Kidney glomerular epithelial cell (primary cell): ENCODE results near the gene PTPRN2.
"Not testable (repeated sequence)": the region's sequence is repeated elsewhere in the genome, so short reads cannot be mapped to it uniquely, and the experiment has no call there.

Experiments
- DNase-seq: peaks from one replicate; lab custom pipeline; 2025; lab: John Stamatoyannopoulos, UW

PTPRN2 gene

DNA sequence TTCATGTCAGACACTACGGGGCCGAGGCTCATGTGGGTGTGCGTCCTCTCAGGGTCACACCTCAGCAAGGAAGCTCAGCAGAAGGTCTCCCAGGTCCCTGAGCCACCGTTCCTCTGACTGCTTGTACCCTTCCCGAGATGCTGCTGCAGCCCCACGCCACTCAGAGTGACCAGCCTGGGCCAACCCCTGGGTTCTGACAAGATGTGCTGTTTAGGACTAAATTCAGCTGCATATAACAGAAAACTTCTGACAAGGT, 738.4 kb downstream of the PTPRN2 start:
- DNase-seq, result no peak

DNA sequence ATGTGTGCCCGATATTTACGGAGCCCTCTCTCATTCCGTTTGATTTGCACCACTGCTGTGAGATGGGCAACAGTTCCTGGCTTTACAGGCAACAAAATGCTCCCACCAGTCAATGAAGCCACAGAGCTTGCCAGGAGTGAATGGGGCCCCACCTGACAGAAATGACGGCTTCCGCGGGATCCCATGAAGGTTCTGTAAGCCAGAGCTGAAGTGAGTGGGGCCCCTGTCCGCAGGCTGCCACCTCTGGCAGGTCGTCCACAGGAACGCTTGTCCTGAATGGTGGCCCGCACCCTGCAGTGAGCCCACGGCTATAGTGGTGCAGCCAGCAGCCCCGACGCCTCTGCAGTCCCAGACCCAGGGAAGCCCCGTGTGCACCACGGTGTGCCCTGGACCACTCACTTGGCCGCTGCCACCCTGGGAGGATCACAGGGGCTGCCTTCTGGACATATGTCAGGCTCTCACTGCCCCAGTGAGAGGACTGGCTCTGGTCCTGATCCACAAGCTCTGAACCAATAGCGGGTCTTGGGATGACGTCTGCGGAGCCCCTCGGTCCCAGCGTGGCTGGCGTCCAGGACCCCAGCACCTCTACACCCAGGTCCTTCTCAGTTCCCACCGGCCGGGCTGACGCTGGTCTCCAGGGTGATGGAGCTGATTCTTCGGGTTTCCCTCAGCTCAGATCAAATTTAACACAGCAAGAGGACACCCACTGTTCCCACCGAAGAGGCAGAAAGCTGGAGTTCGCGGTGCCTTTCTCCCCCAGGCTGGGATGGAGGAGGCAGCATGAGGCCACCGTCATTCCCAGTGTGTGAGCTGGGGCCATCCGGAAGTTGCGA, 738.9 kb downstream of the PTPRN2 start:
- no peak for DNase-seq

DNA sequence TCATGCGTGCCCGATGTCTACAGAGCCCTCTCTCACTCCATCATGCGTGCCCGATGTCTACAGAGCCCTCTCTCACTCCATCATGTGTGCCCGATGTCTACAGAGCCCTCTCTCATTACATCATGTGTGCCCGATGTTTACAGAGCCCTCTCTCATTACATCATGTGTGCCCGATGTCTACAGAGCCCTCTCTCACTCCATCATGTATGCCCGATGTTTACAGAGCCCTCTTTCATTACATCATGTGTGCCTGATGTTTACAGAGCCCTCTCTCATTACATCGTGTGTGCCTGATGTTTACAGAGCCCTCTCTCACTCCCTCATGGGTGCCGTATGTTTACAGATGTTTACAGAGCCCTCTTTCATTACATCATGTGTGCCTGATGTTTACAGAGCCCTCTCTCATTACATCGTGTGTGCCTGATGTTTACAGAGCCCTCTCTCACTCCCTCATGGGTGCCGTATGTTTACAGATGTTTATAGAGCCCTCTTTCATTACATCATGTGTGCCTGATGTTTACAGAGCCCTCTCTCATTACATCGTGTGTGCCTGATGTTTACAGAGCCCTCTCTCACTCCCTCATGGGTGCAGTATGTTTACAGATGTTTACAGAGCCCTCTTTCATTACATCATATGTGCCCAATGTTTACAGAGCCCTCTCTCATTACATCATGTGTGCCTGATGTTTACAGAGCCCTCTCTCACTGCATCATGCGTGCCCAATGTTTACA, 739.7 kb downstream of the PTPRN2 start:
- DNase-seq, result not testable (repeated sequence)

DNA sequence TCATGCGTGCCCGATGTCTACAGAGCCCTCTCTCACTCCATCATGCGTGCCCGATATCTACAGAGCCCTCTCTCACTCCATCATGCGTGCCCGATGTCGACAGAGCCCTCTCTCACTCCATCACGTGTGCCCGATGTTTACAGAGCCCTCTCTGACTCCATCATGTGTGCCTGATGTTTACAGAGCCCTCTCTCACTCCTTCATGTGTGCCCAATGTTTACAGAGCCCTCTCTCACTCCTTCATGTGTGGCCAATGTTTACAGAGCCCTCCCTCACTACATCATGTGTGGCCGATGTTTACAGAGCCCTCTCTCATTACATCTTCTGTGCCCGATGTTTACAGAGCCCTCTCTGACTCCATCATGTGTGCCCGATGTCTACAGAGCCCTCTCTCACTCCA, 740.9 kb downstream of the PTPRN2 start:
- DNase-seq, result not testable (repeated sequence)

GRCh38 chr7:157846271-157846670, 741.4 kb downstream of the PTPRN2 start:
- DNase-seq, result no peak

DNA sequence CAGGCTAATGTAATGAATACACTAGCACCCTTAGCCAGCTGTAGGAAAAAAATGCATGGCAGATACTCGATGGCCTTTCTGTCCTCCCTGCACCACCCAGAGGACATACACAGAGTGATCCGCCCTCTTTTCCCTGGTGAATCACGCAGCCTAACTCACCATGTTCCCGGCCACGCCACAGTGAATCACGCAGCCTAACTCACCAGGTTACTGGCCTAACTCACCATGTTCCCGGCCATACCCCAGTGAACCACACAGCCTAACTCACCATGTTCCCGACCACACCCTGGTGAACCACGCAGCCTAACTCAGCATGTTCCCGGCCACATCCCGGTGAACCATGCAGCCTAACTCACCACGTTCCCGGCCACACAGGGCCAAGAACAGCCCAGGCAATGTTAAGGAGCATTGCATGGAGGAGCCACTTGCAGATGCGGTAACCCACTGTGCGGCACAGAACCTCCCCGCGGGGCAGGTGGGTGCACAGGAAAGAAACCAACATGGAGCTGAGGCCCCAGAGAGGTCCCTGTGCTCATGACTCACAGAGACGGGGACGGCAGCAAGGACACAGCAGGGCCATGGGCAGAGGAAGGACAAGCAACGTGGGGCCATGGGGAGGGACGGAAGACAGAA, 742.3 kb downstream of the PTPRN2 start:
- no peak for DNase-seq

- no peak for DNase-seq
Observed at GRCh38 chr7:157844611-157845010, 743.0 kb downstream of the PTPRN2 start.

DNA sequence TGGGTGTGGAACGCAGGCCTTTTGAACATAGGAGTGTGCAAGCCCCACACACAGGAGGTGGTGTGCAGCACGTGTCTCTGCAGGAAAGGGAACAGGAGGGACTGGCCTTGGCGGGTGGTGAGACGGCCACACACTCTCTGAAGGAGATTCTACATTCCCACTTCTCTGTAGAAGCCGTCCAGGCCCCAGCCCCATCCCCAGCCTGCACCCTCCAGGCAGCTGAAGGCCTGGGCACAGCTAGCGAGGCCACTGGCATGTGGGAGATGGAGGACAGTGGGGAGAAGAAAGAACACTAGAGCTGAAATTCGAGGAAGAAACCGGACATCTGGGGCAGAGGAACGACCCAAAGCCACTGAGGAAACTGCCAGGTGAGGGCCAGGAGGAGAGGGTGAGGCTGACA, 743.5 kb downstream of the PTPRN2 start:
- no peak for DNase-seq

GRCh38 chr7:157843336-157844140, 744.1 kb downstream of the PTPRN2 start:
- DNase-seq, result no peak

DNA sequence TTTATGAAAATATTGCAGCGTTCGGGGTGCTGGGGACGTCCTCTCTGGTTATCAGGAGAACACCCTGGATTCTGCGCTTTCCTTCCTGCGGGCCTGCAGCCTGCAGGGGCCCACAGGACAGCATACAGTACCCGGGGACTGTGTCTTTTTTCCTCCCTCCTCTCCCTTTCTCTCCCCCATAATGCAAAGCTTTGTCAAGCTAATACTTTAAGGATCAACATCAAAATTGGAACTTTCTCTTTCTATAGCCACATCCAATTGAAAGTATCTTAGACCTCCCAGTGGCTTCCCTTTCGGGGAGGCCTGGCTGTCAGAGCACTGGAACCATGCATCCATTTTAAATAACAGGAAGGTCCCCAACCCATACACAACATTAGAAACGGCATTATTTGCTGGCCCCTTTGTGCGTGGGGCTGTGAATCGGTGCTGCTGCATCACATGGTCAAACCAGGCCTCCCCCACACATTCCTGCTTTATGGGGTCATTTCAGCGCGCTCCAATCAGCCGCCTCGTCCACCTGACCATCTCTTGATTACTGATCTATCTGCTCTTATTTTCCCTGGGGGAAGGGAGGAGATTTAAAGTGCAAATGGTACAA, 745.8 kb downstream of the PTPRN2 start:
- no peak for DNase-seq

DNA sequence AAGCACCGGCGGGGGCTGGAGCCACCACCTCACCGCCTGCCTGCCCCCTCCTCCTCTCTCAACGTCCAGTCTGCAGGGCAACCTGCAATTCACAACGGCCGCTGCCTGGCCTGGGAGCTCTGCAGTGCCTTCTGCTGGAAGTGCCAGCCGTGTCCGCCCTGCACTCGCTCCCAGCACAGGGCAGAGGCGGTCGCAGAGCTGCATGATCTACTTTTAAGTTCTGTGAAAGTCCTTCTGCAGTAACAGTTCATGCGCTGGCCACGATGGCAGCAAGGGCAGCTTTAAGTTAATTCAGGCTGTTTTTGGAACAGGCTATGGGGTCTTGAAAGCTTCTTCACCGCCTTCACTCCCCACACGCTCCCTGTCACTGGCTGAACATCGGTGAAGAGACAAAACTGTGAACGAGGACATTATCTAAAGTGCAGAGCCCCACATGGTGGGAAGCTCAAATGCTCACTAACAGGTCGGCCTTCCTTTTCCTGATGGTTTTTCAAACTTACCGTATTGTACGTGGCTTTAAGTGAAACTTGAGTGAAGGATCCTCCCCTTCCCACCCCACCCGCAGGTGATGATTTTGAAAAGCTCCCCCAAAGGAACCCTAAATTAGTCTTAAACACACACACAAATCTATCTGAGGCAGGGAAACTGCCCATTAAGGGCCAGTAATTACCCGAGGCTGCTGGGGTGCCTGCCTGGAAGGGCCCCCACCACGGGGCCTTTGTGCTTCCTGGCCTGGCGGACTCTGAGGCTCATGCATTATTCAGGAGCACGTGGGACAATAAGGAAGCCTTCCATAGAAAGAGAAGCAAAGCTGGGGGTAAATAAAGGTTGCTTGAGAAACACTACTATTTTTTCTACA, 746.5 kb downstream of the PTPRN2 start:
- no peak for DNase-seq

- DNase-seq, result no peak
Observed at GRCh38 chr7:157840174-157840913, 747.3 kb downstream of the PTPRN2 start.

- DNase-seq, result no peak
Observed at GRCh38 chr7:157839672-157840167, 747.9 kb downstream of the PTPRN2 start.

GRCh38 chr7:157839226-157839625, 748.4 kb downstream of the PTPRN2 start:
- no peak for DNase-seq

GRCh38 chr7:157837561-157837960, 750.1 kb downstream of the PTPRN2 start:
- DNase-seq, result no peak

GRCh38 chr7:157837047-157837446, 750.6 kb downstream of the PTPRN2 start:
- DNase-seq, result no peak

- DNase-seq, result no peak
Observed at GRCh38 chr7:157834501-157835163, 753.0 kb downstream of the PTPRN2 start.

DNA sequence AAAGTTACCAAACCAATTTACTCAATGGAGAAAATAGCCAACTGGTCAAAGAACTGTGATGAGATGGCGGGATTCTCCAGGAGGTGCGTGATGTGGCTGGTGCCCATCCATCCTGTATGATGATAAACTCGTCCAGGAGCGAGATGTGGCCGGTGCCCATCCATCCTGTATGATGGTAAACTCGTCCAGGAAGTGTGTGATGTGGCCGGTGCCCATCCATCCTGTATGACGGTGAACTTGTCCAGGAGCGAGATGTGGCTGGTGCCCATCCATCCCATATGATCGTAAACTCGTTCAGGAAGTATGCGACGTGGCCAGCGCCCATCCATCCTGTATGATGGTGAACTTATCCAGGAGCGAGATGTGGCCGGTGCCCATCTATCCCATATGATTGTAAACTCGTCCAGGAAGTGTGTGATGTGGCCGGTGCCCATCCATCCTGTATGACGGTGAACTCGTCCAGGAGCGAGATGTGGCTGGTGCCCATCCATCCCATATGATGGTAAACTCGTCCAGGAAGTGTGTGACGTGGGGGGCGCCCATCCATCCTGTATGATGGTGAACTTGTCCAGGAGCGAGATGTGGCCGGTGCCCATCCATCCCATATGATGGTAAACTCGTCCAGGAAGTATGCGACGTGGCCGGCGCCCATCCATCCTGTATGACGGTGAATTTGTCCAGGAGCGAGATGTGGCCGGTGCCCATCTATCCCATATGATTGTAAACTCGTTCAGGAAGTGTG, 754.6 kb downstream of the PTPRN2 start:
- DNase-seq, result no peak

- no peak for DNase-seq
Observed at GRCh38 chr7:157832421-157832820, 755.2 kb downstream of the PTPRN2 start.
